Esophagus muscularis mucosa (tissue), 3 donors: Measurements from ENCODE around the gene ROMO1.

Source experiments
- POLR2A ChIP-seq: fragments of 450-650 bp; IDR thresholded peaks from one replicate; pipeline ENCODE4 v1.6.1; 2017; ENCODE audit warnings: antibody characterized with exemption, moderate library complexity, mild to moderate bottlenecking, low read depth
- POLR2AphosphoS5 ChIP-seq, 2 donors: sonication (generic); formaldehyde crosslinking; IDR thresholded peaks; one replicate each; pipeline ENCODE4 v1.6.1; 2017; ENCODE audit warnings: antibody characterized with exemption in 2 of 2
- TF ChIP-seq, protein P1 (sequence below), 3 experiments: fragments of 200-600 bp in 2 of 3; fragments of 450-650 bp in 1 of 3; sonication (generic) in 2 of 3; IDR thresholded peaks; one replicate each; pipeline ENCODE4 v1.5.1; 2017 to 2019; ENCODE audit warnings: antibody characterized with exemption in 3 of 3, mild to moderate bottlenecking in 2 of 3, moderate library complexity in 1 of 3

DNA sequence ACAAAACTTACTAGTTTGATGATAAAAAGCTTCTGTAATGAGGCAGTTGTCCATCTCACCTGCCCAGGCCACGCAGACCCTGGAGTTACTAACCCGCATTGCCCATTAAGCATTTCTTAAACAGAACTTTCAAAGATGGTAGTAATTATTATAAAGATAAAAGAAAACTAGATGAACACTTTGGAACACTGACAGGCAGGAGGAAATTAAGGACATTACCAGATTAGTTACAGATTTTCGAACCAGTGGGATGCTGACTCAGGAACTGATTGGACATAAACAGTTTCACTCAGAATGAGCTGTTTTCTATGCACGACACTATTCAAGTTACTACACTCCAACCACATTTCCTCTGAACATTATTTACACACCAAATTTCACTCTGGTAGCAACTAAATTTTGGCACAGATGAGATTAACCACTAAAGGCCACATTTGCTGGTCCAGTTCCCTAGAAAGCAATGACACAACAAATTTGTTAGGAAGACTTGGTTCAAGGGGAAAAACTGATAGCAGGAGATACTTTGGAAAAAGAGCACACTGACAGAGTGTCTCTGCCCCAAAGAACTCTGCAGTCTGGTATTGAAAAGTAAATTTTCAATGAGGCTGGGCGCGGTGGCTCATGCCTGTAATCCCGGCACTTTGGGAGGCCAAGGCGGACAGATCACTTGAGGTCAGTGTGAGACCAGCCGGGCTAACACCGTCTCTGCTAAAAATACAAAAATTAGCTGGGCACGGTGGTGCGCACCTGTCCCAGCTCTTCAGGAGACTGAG lies 3.0 kb downstream of the ROMO1 start:
- TF ChIP-seq, protein P1, sequence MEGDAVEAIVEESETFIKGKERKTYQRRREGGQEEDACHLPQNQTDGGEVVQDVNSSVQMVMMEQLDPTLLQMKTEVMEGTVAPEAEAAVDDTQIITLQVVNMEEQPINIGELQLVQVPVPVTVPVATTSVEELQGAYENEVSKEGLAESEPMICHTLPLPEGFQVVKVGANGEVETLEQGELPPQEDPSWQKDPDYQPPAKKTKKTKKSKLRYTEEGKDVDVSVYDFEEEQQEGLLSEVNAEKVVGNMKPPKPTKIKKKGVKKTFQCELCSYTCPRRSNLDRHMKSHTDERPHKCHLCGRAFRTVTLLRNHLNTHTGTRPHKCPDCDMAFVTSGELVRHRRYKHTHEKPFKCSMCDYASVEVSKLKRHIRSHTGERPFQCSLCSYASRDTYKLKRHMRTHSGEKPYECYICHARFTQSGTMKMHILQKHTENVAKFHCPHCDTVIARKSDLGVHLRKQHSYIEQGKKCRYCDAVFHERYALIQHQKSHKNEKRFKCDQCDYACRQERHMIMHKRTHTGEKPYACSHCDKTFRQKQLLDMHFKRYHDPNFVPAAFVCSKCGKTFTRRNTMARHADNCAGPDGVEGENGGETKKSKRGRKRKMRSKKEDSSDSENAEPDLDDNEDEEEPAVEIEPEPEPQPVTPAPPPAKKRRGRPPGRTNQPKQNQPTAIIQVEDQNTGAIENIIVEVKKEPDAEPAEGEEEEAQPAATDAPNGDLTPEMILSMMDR (IDR thresholded peaks at IDR 0.05), result no peak
- no peak for TF ChIP-seq POLR2AphosphoS5 (IDR thresholded peaks at IDR 0.05)
- no peak for TF ChIP-seq POLR2A
